A673 (cell line): ENCODE data around the gene GPR137C. TPM values are rescaled to one million over a fixed set of nuclear protein-coding genes. Genes with fewer than 3 reads are reported as not detected.

Source experiments
- BruUV-seq: library from RNA; stranded (reverse); fragments of 400-500 nt; replicated peaks from 2 replicates; lab custom pipeline; 2021; lab: Mats Ljungman, UMichigan
- CTCF ChIA-PET: fragments of 300-600 bp; sonication (Branson Sonifier 250); formaldehyde crosslinking; loops from one replicate; lab custom pipeline; 2022; ENCODE audit warnings: antibody characterized with exemption; lab: Charles Lee
- POLR2A ChIA-PET: fragments of 300-600 bp; sonication (Branson Sonifier 250); formaldehyde crosslinking; loops from one replicate; lab custom pipeline; 2022; ENCODE audit warnings: antibody characterized with exemption; ENCODE audit not compliant: low non-redundant PET; lab: Charles Lee
- DNase-seq: peaks from one replicate; pipeline ENCODE4 v3.0.0-alpha.2; 2015; ENCODE audit warnings: low spot score
- H3K27ac ChIP-seq: fragments of 200-600 bp; sonication (generic); 2 replicates; pipeline ENCODE4 v1.5.1; 2016; ENCODE audit warnings: mixed run types, low read depth, mild to moderate bottlenecking, mixed read lengths, antibody characterized with exemption, low read length; ENCODE audit not compliant: poor library complexity, severe bottlenecking
- H3K27me3 ChIP-seq: fragments of 200-600 bp; sonication (generic); replicated peaks from 2 replicates; pipeline ENCODE4 v1.6.1; 2017; ENCODE audit warnings: mixed run types, low read depth, mild to moderate bottlenecking, mixed read lengths, antibody characterized with exemption, low read length; ENCODE audit not compliant: insufficient read depth, poor library complexity
- H3K36me3 ChIP-seq: fragments of 200-600 bp; sonication (generic); 2 replicates; pipeline ENCODE4 v1.6.1; 2016; ENCODE audit warnings: mixed run types, mild to moderate bottlenecking, mixed read lengths, antibody characterized with exemption, low read length; ENCODE audit not compliant: insufficient read depth, poor library complexity, severe bottlenecking
- H3K4me1 ChIP-seq: fragments of 200-600 bp; sonication (generic); 2 replicates; pipeline ENCODE4 v1.6.1; 2017; ENCODE audit warnings: mixed run types, mild to moderate bottlenecking, mixed read lengths, antibody characterized with exemption, low read length; ENCODE audit not compliant: insufficient read depth, poor library complexity, severe bottlenecking
- H3K4me3 ChIP-seq: fragments of 200-600 bp; sonication (generic); 2 replicates; pipeline ENCODE4 v1.5.1; 2016; ENCODE audit warnings: low read depth, mixed run types, mild to moderate bottlenecking, mixed read lengths, low read length; ENCODE audit not compliant: poor library complexity, severe bottlenecking
- H3K9me3 ChIP-seq: fragments of 200-600 bp; sonication (generic); 2 replicates; pipeline ENCODE4 v1.6.1; 2016; ENCODE audit warnings: mixed run types, low read depth, mild to moderate bottlenecking, mixed read lengths, antibody characterized with exemption, low read length; ENCODE audit not compliant: poor library complexity, severe bottlenecking
- EZH2 ChIP-seq: fragments of 200-600 bp; sonication (generic); IDR thresholded peaks from 2 replicates; pipeline ENCODE4 v1.6.1; 2017; ENCODE audit warnings: borderline replicate concordance, low read depth, mild to moderate bottlenecking, mixed read lengths, antibody characterized with exemption, low read length; ENCODE audit not compliant: poor library complexity, severe bottlenecking
- intact Hi-C: fragments of 100-400 bp; cut with micrococcal nuclease; formaldehyde crosslinking; loops from one replicate; pipeline ENCODE4 v1.10.0; 2022; ENCODE audit not compliant: unreplicated experiment
- total RNA-seq: library from RNA; stranded (reverse); gene quantifications from 2 replicates; pipeline ENCODE4 v1.2.3, GENCODE V29; 2021
- TF ChIP-seq, protein P1 (sequence below): fragments of 300-800, 200-600 bp; sonication (generic); conservative IDR thresholded peaks from 2 replicates; pipeline ENCODE4 v1.5.1; 2017; ENCODE audit warnings: low read depth, mild to moderate bottlenecking, antibody characterized with exemption, low read length, moderate library complexity, mixed read lengths

Gene GPR137C
- total RNA-seq, 1 experiment from 2014 or later = 2.8 TPM

DNA sequence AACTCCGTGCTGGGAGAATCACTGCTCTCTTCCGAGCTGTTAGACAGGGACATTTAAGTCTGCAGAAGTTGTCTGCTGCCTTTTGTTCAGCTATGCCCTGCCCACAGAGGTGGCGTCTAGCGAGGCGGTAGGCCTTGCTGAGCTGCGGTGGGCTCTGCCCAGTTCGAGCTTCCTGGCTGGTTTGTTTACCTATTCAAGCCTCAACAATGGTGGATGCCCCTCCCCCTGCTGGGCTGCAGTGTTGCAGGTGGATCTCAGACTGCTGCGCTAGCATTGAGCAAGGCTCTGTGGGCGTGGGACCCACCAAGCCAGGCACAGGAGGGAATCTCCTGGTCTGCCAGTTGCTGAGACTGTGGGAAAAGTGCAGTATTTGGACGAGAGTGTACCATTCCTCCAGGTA lies 43.7 kb downstream of the GPR137C start:
- no peak overlapping the region for H3K27ac ChIP-seq
- DNase-seq = no peak
- no TSS peak for BruUV-seq
- no peaks in the 10 kb centered on the region for H3K27me3 ChIP-seq
- ChIA-PET CTCF (no interaction called here), POLR2A (no interaction called here)
- H3K4me3 ChIP-seq = no peak overlapping the region
- intact Hi-C loops = no loop called here
- H3K4me1 ChIP-seq = no peaks in the 10 kb centered on the region
- H3K9me3 ChIP-seq = no peaks in the 10 kb centered on the region
- H3K36me3 ChIP-seq = no peaks in the 10 kb centered on the region
- TF ChIP-seq EZH2 = no peak
- TF ChIP-seq, protein P1, sequence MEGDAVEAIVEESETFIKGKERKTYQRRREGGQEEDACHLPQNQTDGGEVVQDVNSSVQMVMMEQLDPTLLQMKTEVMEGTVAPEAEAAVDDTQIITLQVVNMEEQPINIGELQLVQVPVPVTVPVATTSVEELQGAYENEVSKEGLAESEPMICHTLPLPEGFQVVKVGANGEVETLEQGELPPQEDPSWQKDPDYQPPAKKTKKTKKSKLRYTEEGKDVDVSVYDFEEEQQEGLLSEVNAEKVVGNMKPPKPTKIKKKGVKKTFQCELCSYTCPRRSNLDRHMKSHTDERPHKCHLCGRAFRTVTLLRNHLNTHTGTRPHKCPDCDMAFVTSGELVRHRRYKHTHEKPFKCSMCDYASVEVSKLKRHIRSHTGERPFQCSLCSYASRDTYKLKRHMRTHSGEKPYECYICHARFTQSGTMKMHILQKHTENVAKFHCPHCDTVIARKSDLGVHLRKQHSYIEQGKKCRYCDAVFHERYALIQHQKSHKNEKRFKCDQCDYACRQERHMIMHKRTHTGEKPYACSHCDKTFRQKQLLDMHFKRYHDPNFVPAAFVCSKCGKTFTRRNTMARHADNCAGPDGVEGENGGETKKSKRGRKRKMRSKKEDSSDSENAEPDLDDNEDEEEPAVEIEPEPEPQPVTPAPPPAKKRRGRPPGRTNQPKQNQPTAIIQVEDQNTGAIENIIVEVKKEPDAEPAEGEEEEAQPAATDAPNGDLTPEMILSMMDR = no peak

DNA sequence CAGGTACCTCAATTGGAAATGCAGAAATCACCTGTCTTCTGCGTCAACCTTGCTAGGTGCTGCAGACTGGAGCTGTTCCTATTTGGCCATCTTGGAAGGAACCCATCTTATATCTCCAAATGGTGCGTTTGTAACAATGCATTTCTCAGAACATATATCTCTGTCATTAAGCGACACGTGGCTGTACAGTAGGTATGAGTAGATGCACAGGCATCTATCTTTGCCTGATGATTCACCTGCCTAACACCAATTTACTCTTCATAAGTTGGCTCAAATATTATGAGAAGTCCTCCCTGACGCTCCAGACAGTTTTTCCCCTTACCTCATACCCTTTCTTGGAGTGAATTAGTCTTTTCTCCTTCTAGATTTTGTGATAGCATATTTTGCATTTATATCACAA lies 44.2 kb downstream of the GPR137C start:
- no peak for DNase-seq
- intact Hi-C loops = no loop called here
- POLR2A ChIA-PET = no interaction called here

DNA sequence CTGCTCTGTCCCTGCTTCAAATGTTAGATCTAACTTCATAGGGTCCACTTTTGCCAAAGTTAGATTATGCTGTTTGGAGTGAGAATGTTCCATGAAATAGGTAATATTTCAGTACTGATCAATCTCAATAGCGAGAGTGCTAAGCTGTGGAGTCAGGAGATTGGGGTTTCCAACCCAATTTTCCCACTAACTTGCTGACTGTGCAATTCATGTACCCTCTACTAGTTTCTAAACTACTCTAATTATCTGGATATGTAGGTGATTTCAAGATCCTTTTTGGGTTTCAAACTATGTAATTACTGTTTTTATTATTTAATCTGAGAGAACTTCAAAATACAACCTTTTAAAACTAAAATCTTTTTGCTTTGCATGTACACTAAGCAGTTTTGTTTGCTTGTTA lies 45.9 kb downstream of the GPR137C start:
- intact Hi-C loops = no loop called here
- POLR2A ChIA-PET = no interaction called here

More for the DNA sequence above, 44.2 kb downstream of the GPR137C start:
- H3K36me3 ChIP-seq = no peaks in the 10 kb centered on the region
- H3K27ac ChIP-seq = no peak overlapping the region
- BruUV-seq = no TSS peak
- no peaks in the 10 kb centered on the region for H3K9me3 ChIP-seq
- no peaks in the 10 kb centered on the region for H3K4me1 ChIP-seq
- CTCF ChIA-PET = no interaction called here
- no peaks in the 10 kb centered on the region for H3K27me3 ChIP-seq
- H3K4me3 ChIP-seq = no peak overlapping the region
- TF ChIP-seq EZH2 = no peak
- TF ChIP-seq, protein P1 = no peak

More for the DNA sequence above, 45.9 kb downstream of the GPR137C start:
- BruUV-seq = no TSS peak
- H3K36me3 ChIP-seq = no peaks in the 10 kb centered on the region
- H3K9me3 ChIP-seq = no peaks in the 10 kb centered on the region
- no peaks in the 10 kb centered on the region for H3K27me3 ChIP-seq
- CTCF ChIA-PET = no interaction called here
- H3K4me3 ChIP-seq = no peak overlapping the region
- no peaks in the 10 kb centered on the region for H3K4me1 ChIP-seq
- DNase-seq = no peak
- no peak for TF ChIP-seq EZH2
- TF ChIP-seq, protein P1 = no peak
- no peak overlapping the region for H3K27ac ChIP-seq
